22Rv1 (cell line): ENCODE data around the gene RAB3IL1.

Experiments
- ZFX ChIP-seq: fragments of 450-650 bp; IDR thresholded peaks from 2 replicates; pipeline ENCODE4 v1.6.1; 2017; ENCODE audit warnings: antibody characterized with exemption, borderline replicate concordance
- TF ChIP-seq, protein P1 (sequence below): fragments of 450-650 bp; IDR thresholded peaks from 2 replicates; pipeline ENCODE4 v1.5.1; 2017; ENCODE audit warnings: mild to moderate bottlenecking

DNA sequence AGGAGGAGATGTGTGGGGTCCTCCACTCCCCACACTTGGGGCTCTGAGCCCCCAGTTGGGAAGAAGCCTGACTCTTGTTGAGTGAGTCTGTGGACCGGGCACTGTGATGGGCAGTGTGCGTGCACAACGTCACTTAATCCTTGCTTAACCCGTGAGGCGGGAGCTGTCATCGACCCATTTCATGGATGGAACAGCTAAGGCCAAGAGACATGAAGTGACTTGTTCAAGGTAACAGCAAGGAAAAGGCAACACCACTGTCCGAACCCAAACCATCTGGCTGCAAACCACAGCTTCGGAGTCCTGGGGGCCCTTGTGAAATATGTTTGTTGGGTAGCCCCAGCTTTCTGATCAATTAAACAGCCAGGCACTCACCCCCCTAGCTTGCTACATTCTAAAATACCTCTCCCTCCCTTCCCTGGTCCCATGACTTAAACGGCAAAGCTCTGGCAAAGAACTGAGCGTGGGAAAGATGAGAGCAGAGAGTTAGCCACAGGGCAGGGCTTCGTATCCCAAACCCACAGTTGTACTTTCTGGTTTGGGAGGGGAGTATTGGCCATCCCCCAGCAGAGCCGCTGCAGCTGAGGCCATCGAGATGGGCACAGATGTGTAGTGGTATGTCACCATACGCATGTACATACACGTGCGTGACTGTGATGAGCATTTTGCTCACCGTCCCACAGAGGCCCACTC, 63.0 kb downstream of the RAB3IL1 start:
- TF ChIP-seq, protein P1, sequence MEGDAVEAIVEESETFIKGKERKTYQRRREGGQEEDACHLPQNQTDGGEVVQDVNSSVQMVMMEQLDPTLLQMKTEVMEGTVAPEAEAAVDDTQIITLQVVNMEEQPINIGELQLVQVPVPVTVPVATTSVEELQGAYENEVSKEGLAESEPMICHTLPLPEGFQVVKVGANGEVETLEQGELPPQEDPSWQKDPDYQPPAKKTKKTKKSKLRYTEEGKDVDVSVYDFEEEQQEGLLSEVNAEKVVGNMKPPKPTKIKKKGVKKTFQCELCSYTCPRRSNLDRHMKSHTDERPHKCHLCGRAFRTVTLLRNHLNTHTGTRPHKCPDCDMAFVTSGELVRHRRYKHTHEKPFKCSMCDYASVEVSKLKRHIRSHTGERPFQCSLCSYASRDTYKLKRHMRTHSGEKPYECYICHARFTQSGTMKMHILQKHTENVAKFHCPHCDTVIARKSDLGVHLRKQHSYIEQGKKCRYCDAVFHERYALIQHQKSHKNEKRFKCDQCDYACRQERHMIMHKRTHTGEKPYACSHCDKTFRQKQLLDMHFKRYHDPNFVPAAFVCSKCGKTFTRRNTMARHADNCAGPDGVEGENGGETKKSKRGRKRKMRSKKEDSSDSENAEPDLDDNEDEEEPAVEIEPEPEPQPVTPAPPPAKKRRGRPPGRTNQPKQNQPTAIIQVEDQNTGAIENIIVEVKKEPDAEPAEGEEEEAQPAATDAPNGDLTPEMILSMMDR, result no peak
- no peak for TF ChIP-seq ZFX
